ENCODE data around the gene GNAI3. TPM values are rescaled to one million over a fixed set of nuclear protein-coding genes. Genes with fewer than 3 reads are reported as not detected.

The GNAI3 gene
- total RNA-seq, 1 experiment from 2014 or later: 9.9 TPM

DNA sequence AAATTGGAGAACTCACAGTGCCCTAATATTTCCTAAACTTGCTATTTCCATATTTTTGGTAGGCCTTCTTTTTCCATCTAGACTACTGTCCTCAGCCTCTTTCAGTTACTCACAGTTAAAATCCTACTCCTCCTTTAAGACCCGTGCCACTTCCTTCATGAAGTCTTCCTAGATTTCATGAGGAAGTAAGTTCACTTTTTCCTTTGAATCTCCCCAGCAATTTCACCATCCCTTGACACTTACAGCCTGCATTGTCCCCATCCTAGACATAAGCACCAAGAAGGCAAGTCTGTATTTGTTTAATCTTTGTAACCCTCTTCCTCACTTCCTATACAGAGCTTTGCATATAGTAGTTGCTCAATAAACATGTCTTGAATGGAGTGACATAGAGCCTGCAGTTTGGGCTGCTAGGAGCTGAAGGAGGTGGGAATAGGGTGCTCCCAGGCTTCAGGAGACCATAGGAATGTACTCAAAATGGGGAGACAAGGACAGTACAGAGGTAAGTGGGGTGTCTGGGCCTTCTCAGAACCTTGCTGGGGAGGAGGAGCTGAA lies 14.0 kb upstream of the GNAI3 start:
- H2BK12ac ChIP-seq (ENCODE audit: insufficient read length, low read depth, low read length): no peak overlapping the region
- Mint-ChIP-seq H3K36me3 (ENCODE audit: insufficient read depth in 1 of 3, low read depth in 3 of 3) (no peaks in the 10 kb centered on the region), H3K4me3 (no peak overlapping the region; a peak in 1 of 5 replicates), H3K9me3 (no peaks in the 10 kb centered on the region; a peak in 1 of 5 replicates), H3K4me1 (peaks cover 4 to 12% of the 10 kb centered on the region in 2 experiments), H3K27me3 (ENCODE audit: low read depth) (peaks cover 5% of the 10 kb centered on the region), H3K27ac (no peak overlapping the region)
- no peak overlapping the region for H3K56ac ChIP-seq (ENCODE audit: insufficient read length, low read depth, low read length)
- no peak overlapping the region for H3K27ac ChIP-seq (ENCODE audit: insufficient read length, low read depth, low read length)
- H3K4me2 ChIP-seq (ENCODE audit: insufficient read depth, insufficient read length, low read length): no peak overlapping the region
- no peak for DNase-seq
- no peak overlapping the region for H3K23ac ChIP-seq (ENCODE audit: insufficient read length, low read depth, low read length)
- H2BK20ac ChIP-seq (ENCODE audit: low read depth, low read length, poor library complexity, severe bottlenecking): no peak overlapping the region
- WGBS (ENCODE audit: extremely low coverage, insufficient read length, low lambda C conversion rate): no CpG with 5 or more reads among the region's 1 CpG
- H3K79me1 ChIP-seq (ENCODE audit: insufficient read depth, low read depth, low read length, poor library complexity, severe bottlenecking): no peaks in the 10 kb centered on the region
- no peaks in the 10 kb centered on the region for H3K27me3 ChIP-seq (ENCODE audit: insufficient read depth, low read length)
- no peak overlapping the region for H3K4ac ChIP-seq (ENCODE audit: low read depth, low read length)
- no peak overlapping the region for H2BK15ac ChIP-seq (ENCODE audit: low read depth, low read length)
- H3T11ph ChIP-seq (ENCODE audit: low read length): no peak overlapping the region
- H3K23me2 ChIP-seq (ENCODE audit: insufficient read length, low read depth, low read length, poor library complexity, severe bottlenecking): peaks cover 4% of the 10 kb centered on the region
- H2BK120ac ChIP-seq (ENCODE audit: low read depth, low read length, poor library complexity, severe bottlenecking): no peak overlapping the region
- H4K8ac ChIP-seq (replicated peaks; ENCODE audit: insufficient read length, low read depth, low read length): no peak overlapping the region
- H2AK5ac ChIP-seq (ENCODE audit: insufficient read length, low read length): no peak overlapping the region
- no peaks in the 10 kb centered on the region for H3K79me2 ChIP-seq (ENCODE audit: insufficient read depth, low read length)
- no peak overlapping the region for H4K91ac ChIP-seq (ENCODE audit: insufficient read length, low read depth, low read length)
- H3K18ac ChIP-seq (ENCODE audit: insufficient read length, low read depth, low read length): no peak overlapping the region
- no peak for TF ChIP-seq CTCF (conservative IDR thresholded peaks at IDR 0.05)
- H4K5ac ChIP-seq (ENCODE audit: insufficient read length, low read depth, low read length): no peak overlapping the region
- H2AFZ ChIP-seq (ENCODE audit: low read length): no peak overlapping the region
- H3K9me3 ChIP-seq (ENCODE audit: control insufficient read depth, low read depth, low read length): no peaks in the 10 kb centered on the region
- H3K9ac ChIP-seq (ENCODE audit: extremely low read depth, insufficient read length, low read length): no peak overlapping the region
- no peak overlapping the region for H3K14ac ChIP-seq (ENCODE audit: insufficient read depth, low read length)
- no peaks in the 10 kb centered on the region for H4K20me1 ChIP-seq (ENCODE audit: control insufficient read depth, insufficient read depth, insufficient read length)
- H2BK5ac ChIP-seq (ENCODE audit: insufficient read length, low read length): no peak overlapping the region
- H3K4me1 ChIP-seq (ENCODE audit: insufficient read depth, low read length): no peaks in the 10 kb centered on the region

Data from H9 (cell line).